SIG-M5 treated with dmso at 0.1 percent for 504 hours (cell line): ENCODE data around the gene RNF213.

Source experiments
- DNase-seq: peaks from one replicate; lab custom pipeline; 2025; ENCODE audit not compliant: unreplicated experiment; lab: John Stamatoyannopoulos, UW

The RNF213 gene

GRCh38 chr17:80429356-80430275 lies 169.0 kb downstream of the RNF213 start:
- DNase-seq = no peak

GRCh38 chr17:80430446-80431245 lies 170.0 kb downstream of the RNF213 start:
- DNase-seq = no peak

GRCh38 chr17:80431246-80432195 lies 170.9 kb downstream of the RNF213 start:
- no peak for DNase-seq

- DNase-seq = no peak
Observed at GRCh38 chr17:80432350-80432955, 171.8 kb downstream of the RNF213 start.

- no peak for DNase-seq
Observed at GRCh38 chr17:80432961-80433550, 172.4 kb downstream of the RNF213 start.

- no peak for DNase-seq
Observed at GRCh38 chr17:80433916-80434666, 173.4 kb downstream of the RNF213 start.

GRCh38 chr17:80437532-80437931 lies 176.9 kb downstream of the RNF213 start:
- no peak for DNase-seq

- DNase-seq = no peak
Observed at GRCh38 chr17:80438806-80439205, 178.2 kb downstream of the RNF213 start.

GRCh38 chr17:80439499-80439898 lies 178.8 kb downstream of the RNF213 start:
- DNase-seq = no peak

GRCh38 chr17:80441133-80441578 lies 180.5 kb downstream of the RNF213 start:
- DNase-seq = peak; percentile 38

GRCh38 chr17:80441598-80442322 lies 181.1 kb downstream of the RNF213 start:
- DNase-seq = no peak

- no peak for DNase-seq
Observed at GRCh38 chr17:80442323-80442659, 181.6 kb downstream of the RNF213 start.

GRCh38 chr17:80442764-80443163 lies 182.1 kb downstream of the RNF213 start:
- DNase-seq = no peak

- DNase-seq = no peak
Observed at GRCh38 chr17:80443498-80443897, 182.8 kb downstream of the RNF213 start.

- no peak for DNase-seq
Observed at GRCh38 chr17:80443916-80444643, 183.4 kb downstream of the RNF213 start.

- DNase-seq = no peak
Observed at GRCh38 chr17:80444644-80444979, 184.0 kb downstream of the RNF213 start.

GRCh38 chr17:80445007-80445725 lies 184.5 kb downstream of the RNF213 start:
- DNase-seq = no peak

GRCh38 chr17:80445726-80446110 lies 185.1 kb downstream of the RNF213 start:
- no peak for DNase-seq
